WTC11 (cell line): ENCODE data around the gene MICAL3.

ENCODE experiments used
- ATF2 ChIP-seq: sonication (generic); formaldehyde crosslinking; IDR thresholded peaks from 2 replicates; pipeline ENCODE4 v1.8.1; 2022; ENCODE audit warnings: low read depth, missing genetic modification reagents, borderline replicate concordance
- E2F1 ChIP-seq: sonication (generic); formaldehyde crosslinking; IDR thresholded peaks from 2 replicates; pipeline ENCODE4 v1.8.0; 2022; ENCODE audit warnings: mild to moderate bottlenecking, missing genetic modification reagents
- ETV6 ChIP-seq: sonication (generic); formaldehyde crosslinking; IDR thresholded peaks from 2 replicates; pipeline ENCODE4 v1.8.1; 2022; ENCODE audit warnings: mild to moderate bottlenecking, missing genetic modification reagents
- JUN ChIP-seq: sonication (generic); formaldehyde crosslinking; IDR thresholded peaks from 2 replicates; pipeline ENCODE4 v1.8.0; 2023; ENCODE audit warnings: mild to moderate bottlenecking, missing genetic modification reagents
- NR1H2 ChIP-seq: sonication (generic); formaldehyde crosslinking; IDR thresholded peaks from 2 replicates; pipeline ENCODE4 v1.9.0; 2021; ENCODE audit warnings: mild to moderate bottlenecking, moderate library complexity, missing genetic modification reagents
- SP1 ChIP-seq: sonication (generic); formaldehyde crosslinking; conservative IDR thresholded peaks from 2 replicates; pipeline ENCODE4 v1.8.1; 2022; ENCODE audit warnings: missing genetic modification reagents
- TEAD1 ChIP-seq: sonication (generic); formaldehyde crosslinking; IDR thresholded peaks from 2 replicates; pipeline ENCODE4 v1.8.0; 2022; ENCODE audit warnings: mild to moderate bottlenecking, missing genetic modification reagents
- TP53 ChIP-seq: sonication (generic); formaldehyde crosslinking; IDR thresholded peaks from 2 replicates; pipeline ENCODE4 v1.8.1; 2023; ENCODE audit warnings: mild to moderate bottlenecking, missing genetic modification reagents
- ZNF263 ChIP-seq: sonication (generic); formaldehyde crosslinking; IDR thresholded peaks from 2 replicates; pipeline ENCODE4 v1.8.1; 2022; ENCODE audit warnings: low read depth, mild to moderate bottlenecking, moderate library complexity, missing genetic modification reagents
- TF ChIP-seq, protein P1 (sequence below): fragments of 250-450 bp; sonication (Bioruptor Pico); IDR thresholded peaks from 2 replicates; pipeline ENCODE4 v1.9.0; 2021; ENCODE audit warnings: mild to moderate bottlenecking
- TF ChIP-seq, protein P2 (sequence below): fragments of 200-600 bp; IDR thresholded peaks from 2 replicates; pipeline ENCODE4 v1.8.0; 2022; ENCODE audit warnings: antibody characterized with exemption

DNA sequence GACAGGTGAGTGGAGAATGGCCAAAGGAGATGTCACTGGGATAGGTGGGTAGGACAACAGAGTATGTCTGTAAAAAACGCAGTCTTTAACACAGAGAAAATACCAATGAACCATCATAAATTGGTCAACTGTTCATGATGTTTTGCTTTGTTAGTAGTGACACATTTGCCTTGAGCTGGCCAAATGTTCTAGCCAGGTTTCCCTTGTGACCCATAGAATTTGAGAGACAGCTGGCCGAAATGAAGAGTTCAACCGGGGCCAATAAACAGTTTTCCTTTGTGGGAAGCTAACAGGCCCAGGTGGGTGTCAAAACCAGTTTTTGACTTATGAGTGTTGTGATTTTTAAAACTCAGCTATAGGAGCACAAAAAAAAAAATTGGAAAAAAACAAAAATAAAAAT lies 133.5 kb downstream of the MICAL3 start:
- TF ChIP-seq, protein P1, sequence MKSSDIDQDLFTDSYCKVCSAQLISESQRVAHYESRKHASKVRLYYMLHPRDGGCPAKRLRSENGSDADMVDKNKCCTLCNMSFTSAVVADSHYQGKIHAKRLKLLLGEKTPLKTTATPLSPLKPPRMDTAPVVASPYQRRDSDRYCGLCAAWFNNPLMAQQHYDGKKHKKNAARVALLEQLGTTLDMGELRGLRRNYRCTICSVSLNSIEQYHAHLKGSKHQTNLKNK (CRISPR knock-in tag), result no peak
- TF ChIP-seq ATF2 (CRISPR knock-in tag), result no peak
- no peak for TF ChIP-seq TEAD1
- TF ChIP-seq, protein P2, sequence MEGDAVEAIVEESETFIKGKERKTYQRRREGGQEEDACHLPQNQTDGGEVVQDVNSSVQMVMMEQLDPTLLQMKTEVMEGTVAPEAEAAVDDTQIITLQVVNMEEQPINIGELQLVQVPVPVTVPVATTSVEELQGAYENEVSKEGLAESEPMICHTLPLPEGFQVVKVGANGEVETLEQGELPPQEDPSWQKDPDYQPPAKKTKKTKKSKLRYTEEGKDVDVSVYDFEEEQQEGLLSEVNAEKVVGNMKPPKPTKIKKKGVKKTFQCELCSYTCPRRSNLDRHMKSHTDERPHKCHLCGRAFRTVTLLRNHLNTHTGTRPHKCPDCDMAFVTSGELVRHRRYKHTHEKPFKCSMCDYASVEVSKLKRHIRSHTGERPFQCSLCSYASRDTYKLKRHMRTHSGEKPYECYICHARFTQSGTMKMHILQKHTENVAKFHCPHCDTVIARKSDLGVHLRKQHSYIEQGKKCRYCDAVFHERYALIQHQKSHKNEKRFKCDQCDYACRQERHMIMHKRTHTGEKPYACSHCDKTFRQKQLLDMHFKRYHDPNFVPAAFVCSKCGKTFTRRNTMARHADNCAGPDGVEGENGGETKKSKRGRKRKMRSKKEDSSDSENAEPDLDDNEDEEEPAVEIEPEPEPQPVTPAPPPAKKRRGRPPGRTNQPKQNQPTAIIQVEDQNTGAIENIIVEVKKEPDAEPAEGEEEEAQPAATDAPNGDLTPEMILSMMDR, result no peak
- TF ChIP-seq E2F1 (CRISPR knock-in tag), result no peak
- TF ChIP-seq SP1 (CRISPR knock-in tag), result no peak
- no peak for TF ChIP-seq ZNF263 (CRISPR knock-in tag)
- no peak for TF ChIP-seq TP53 (CRISPR knock-in tag)
- TF ChIP-seq NR1H2 (CRISPR knock-in tag), result no peak
- TF ChIP-seq JUN (CRISPR knock-in tag), result no peak
- no peak for TF ChIP-seq ETV6 (CRISPR knock-in tag)
